K562 (cell line): ENCODE data around the gene TRIM65. TPM values are rescaled to one million over a fixed set of nuclear protein-coding genes. Genes with fewer than 3 reads are reported as not detected.

Source experiments
- BRF1 ChIP-seq: IDR thresholded peaks from 3 replicates; pipeline ENCODE4 v1.6.1; 2011; ENCODE audit warnings: borderline replicate concordance, mild to moderate bottlenecking; ENCODE audit not compliant: insufficient read length; ENCODE audit errors: extremely low read depth
- CCNT2 ChIP-seq: IDR thresholded peaks from 2 replicates; pipeline ENCODE4 v1.6.1; 2011; ENCODE audit warnings: borderline replicate concordance, low read depth, mild to moderate bottlenecking, moderate library complexity, mixed read lengths, low read length; ENCODE audit not compliant: insufficient read length; ENCODE audit errors: extremely low read depth
- CEBPG ChIP-seq, 3 experiments: fragments of 200-800 bp in 1 of 3; sonication (Bioruptor generic) in 1 of 3; sonication (generic) in 1 of 3; formaldehyde crosslinking in 1 of 3; IDR thresholded peaks in 2 of 3; conservative IDR thresholded peaks in 1 of 3; 2 replicates each; pipeline versions ENCODE4 v1.6.1 to v1.8.0; 2016 to 2022; ENCODE audit warnings: missing compliant biosample characterization in 2 of 3, missing genetic modification characterization in 2 of 3, mild to moderate bottlenecking in 1 of 3, missing genetic modification reagents in 1 of 3
- CGGBP1 ChIP-seq: fragments of 250-450 bp; sonication (Bioruptor Pico); IDR thresholded peaks from 2 replicates; pipeline ENCODE4 v1.9.0; 2021; ENCODE audit warnings: mild to moderate bottlenecking
- HDAC1 ChIP-seq, 2 experiments: fragments of 450-650 bp; IDR thresholded peaks; 2 replicates each; pipeline ENCODE4 v1.6.1; 2016 to 2017; ENCODE audit warnings: inconsistent platforms in 1 of 2, mild to moderate bottlenecking in 1 of 2, moderate library complexity in 1 of 2
- HMGXB4 ChIP-seq: sonication (generic); formaldehyde crosslinking; IDR thresholded peaks from 2 replicates; pipeline ENCODE4 v1.8.1; 2023; ENCODE audit warnings: mild to moderate bottlenecking, missing genetic modification reagents
- NFIC ChIP-seq: fragments of 450-650 bp; IDR thresholded peaks from 2 replicates; pipeline ENCODE4 v1.6.1; 2017; ENCODE audit warnings: mild to moderate bottlenecking, inconsistent platforms
- NUFIP1 ChIP-seq: fragments of 450-650 bp; IDR thresholded peaks from 2 replicates; pipeline ENCODE4 v1.6.1; 2018; ENCODE audit not compliant: partially characterized antibody
- RAD21 ChIP-seq, 2 experiments: fragments of 250-450 bp in 1 of 2; fragments of 450-650 bp in 1 of 2; sonication (Bioruptor Pico) in 1 of 2; formaldehyde crosslinking in 1 of 2; IDR thresholded peaks in 1 of 2; conservative IDR thresholded peaks in 1 of 2; 2 replicates each; pipeline versions ENCODE4 v1.4.0 to v1.8.0; 2020 to 2022; ENCODE audit warnings: mild to moderate bottlenecking in 2 of 2, moderate library complexity in 1 of 2
- SMARCE1 ChIP-seq: fragments of 450-650 bp; IDR thresholded peaks from 2 replicates; pipeline ENCODE4 v1.7.1; 2016; ENCODE audit warnings: mild to moderate bottlenecking
- STAT5B ChIP-seq: fragments of 250-450 bp; sonication (Bioruptor Pico); IDR thresholded peaks from 2 replicates; pipeline ENCODE4 v1.8.0; 2021; ENCODE audit warnings: mild to moderate bottlenecking, inconsistent platforms
- TEAD1 ChIP-seq, 2 experiments: fragments of 450-650 bp in 1 of 2; sonication (generic) in 1 of 2; formaldehyde crosslinking; IDR thresholded peaks; 2 replicates each; pipeline versions ENCODE4 v1.4.0 to v1.8.0; 2020 to 2022; ENCODE audit warnings: mild to moderate bottlenecking in 2 of 2, missing genetic modification reagents in 1 of 2
- TEAD4 ChIP-seq, 2 experiments: sonication (generic) in 1 of 2; formaldehyde crosslinking in 1 of 2; IDR thresholded peaks; 2 replicates each; pipeline versions ENCODE4 v1.6.1 to v1.8.0; 2012 to 2022; ENCODE audit warnings: borderline replicate concordance in 1 of 2, inconsistent platforms in 1 of 2, low read length in 1 of 2, mild to moderate bottlenecking in 1 of 2, missing genetic modification reagents in 1 of 2
- ZBTB8A ChIP-seq: fragments of 450-650 bp; IDR thresholded peaks from 2 replicates; pipeline ENCODE4 v1.6.1; 2018; ENCODE audit warnings: mild to moderate bottlenecking, moderate library complexity; ENCODE audit not compliant: partially characterized antibody
- ZBTB9 ChIP-seq: fragments of 450-650 bp; formaldehyde crosslinking; IDR thresholded peaks from 2 replicates; pipeline ENCODE4 v1.4.0; 2020; ENCODE audit warnings: mild to moderate bottlenecking, moderate library complexity
- ZMIZ1 ChIP-seq, 2 experiments: fragments of 150-350 bp in 1 of 2; IDR thresholded peaks; 2 replicates each; pipeline ENCODE4 v1.6.1; 2012 to 2016; ENCODE audit warnings: low read depth in 2 of 2, low read length in 2 of 2, mild to moderate bottlenecking in 1 of 2, moderate library complexity in 1 of 2
- polyA plus RNA-seq, 8 experiments: library from polyadenylated mRNA; depleted of rRNA in 4 of 8; stranded (reverse) in 5 of 8; unstranded in 3 of 8; fragments of >200 nt; fragmentation: Nextera tagmentation in 2 of 8; fragmentation: Illumina TruSeq in 1 of 8; extraction: Ambion mirVana in 2 of 8; extraction: Trizol in 1 of 8; gene quantifications; 2 replicates each; pipeline versions ENCODE4 v1.2.1 to v1.2.3, GENCODE V29; 2011 to 2014; ENCODE audit warnings: inconsistent platforms in 1 of 8, missing spikeins in 1 of 8
- total RNA-seq, 7 experiments: library from RNA; depleted of rRNA in 6 of 7; stranded (reverse); fragments of >200 nt in 6 of 7; fragmentation: Illumina TruSeq in 2 of 7; extraction: Trizol in 2 of 7; gene quantifications; 2 replicates each; pipeline versions ENCODE4 v1.2.1 to v1.2.3, GENCODE V29; 2011 to 2021; ENCODE audit warnings: low replicate concordance in 1 of 7

Gene TRIM65
- total and polyA plus RNA-seq, 9 of the 15 experiments (the other 6 are each of a cell fraction or from before 2014, with no cell fraction given), result 2.8 to 45.7 (median 22.9) TPM

GRCh38 chr17:75904749-75905521 lies 8.2 kb upstream of the TRIM65 start, which contains the start of gene MRPL38 (continued):
- TF ChIP-seq ZBTB9 (peak; percentile 88), TEAD1 (CRISPR knock-in tag; IDR thresholded peaks at IDR 0.05) (no peak; a peak in 1 of 4 replicates), CCNT2 (peak; percentile 89), TEAD4 (IDR thresholded peaks at IDR 0.05; ENCODE audit: low read length) (no peak), TEAD4 (CRISPR knock-in tag; IDR thresholded peaks at IDR 0.05; ENCODE audit: borderline replicate concordance) (no peak), ZMIZ1 (IDR thresholded peaks at IDR 0.05; ENCODE audit: low read depth in 2 of 2, low read length in 2 of 2) (no peak), HDAC1 (IDR thresholded peaks at IDR 0.05) (peak in 1 of 2 experiments; percentile 58; a peak in 1 of 4 replicates), HMGXB4 (peak; percentile 90; the same call in 1 of the 2 replicates), NFIC (peak; percentile 73), ZBTB8A (no peak), RAD21 (CRISPR knock-in tag; conservative IDR thresholded peaks at IDR 0.05 in 1 of 2, IDR thresholded peaks at IDR 0.05 in 1 of 2) (peak; percentile 100), STAT5B (CRISPR knock-in tag) (no peak), CEBPG (CRISPR knock-in tag; IDR thresholded peaks at IDR 0.05) (no peak), CEBPG (tag; conservative IDR thresholded peaks at IDR 0.05 in 1 of 2, IDR thresholded peaks at IDR 0.05 in 1 of 2) (no peak), SMARCE1 (no peak), BRF1 (no peak), CGGBP1 (no peak), NUFIP1 (no peak)
